HG02885 (cell line): ENCODE measurements around the gene PRRG3.

Experiments
- ATAC-seq: cut with Tn5 transposase; IDR thresholded peaks from one replicate; pipeline ENCODE4 v1.9.1; 2021; ENCODE audit warnings: mild to moderate bottlenecking; ENCODE audit not compliant: unreplicated experiment, poor library complexity

Gene PRRG3

GRCh38 chrX:151738751-151739150 lies 43.5 kb downstream of the PRRG3 start:
- ATAC-seq = no peak

GRCh38 chrX:151741606-151742005 lies 46.3 kb downstream of the PRRG3 start:
- ATAC-seq = no peak

- ATAC-seq = no peak
Observed at GRCh38 chrX:151742311-151742710, 47.1 kb downstream of the PRRG3 start.

GRCh38 chrX:151743651-151744470 lies 48.6 kb downstream of the PRRG3 start:
- no peak for ATAC-seq

GRCh38 chrX:151745651-151746050 lies 50.4 kb downstream of the PRRG3 start:
- no peak for ATAC-seq

GRCh38 chrX:151746502-151746901 lies 51.2 kb downstream of the PRRG3 start:
- ATAC-seq = no peak

- ATAC-seq = no peak
Observed at GRCh38 chrX:151750511-151750910, 55.3 kb downstream of the PRRG3 start.

GRCh38 chrX:151752847-151753246 lies 57.6 kb downstream of the PRRG3 start:
- no peak for ATAC-seq

GRCh38 chrX:151753313-151754046 lies 58.2 kb downstream of the PRRG3 start:
- ATAC-seq = peak; percentile 89

GRCh38 chrX:151754047-151754429 lies 58.8 kb downstream of the PRRG3 start:
- no peak for ATAC-seq

- ATAC-seq = no peak
Observed at GRCh38 chrX:151754641-151755215, 59.5 kb downstream of the PRRG3 start.
